HL-60 (cell line): Measurements from ENCODE around the gene IQSEC3.

ENCODE experiments used
- DNase-seq, 2 experiments: peaks; one replicate each; pipeline ENCODE4 v3.0.0-alpha.2; 2010 to 2020; ENCODE audit warnings: low read depth in 1 of 2, low spot score in 1 of 2
- H3K27ac ChIP-seq: fragments of 250-450 bp; sonication (Bioruptor Pico); replicated peaks from 2 replicates; pipeline ENCODE4 v1.5.1; 2020; ENCODE audit warnings: mild to moderate bottlenecking, moderate library complexity
- H3K27me3 ChIP-seq: fragments of 250-450 bp; sonication (Bioruptor Pico); 2 replicates; pipeline ENCODE4 v1.5.1; 2021; ENCODE audit warnings: mild to moderate bottlenecking, moderate library complexity; ENCODE audit not compliant: insufficient read depth, poor library complexity, severe bottlenecking
- H3K4me3 ChIP-seq: replicated peaks from 2 replicates; pipeline ENCODE4 v1.5.1; 2011; ENCODE audit warnings: mild to moderate bottlenecking, control low read depth, low read length; ENCODE audit not compliant: insufficient read depth
- CTCF ChIP-seq: IDR thresholded peaks from one replicate; pipeline ENCODE4 v1.5.1; 2011; ENCODE audit warnings: low read length, control low read depth, inconsistent platforms; ENCODE audit not compliant: insufficient read depth
- GABPA ChIP-seq: IDR thresholded peaks from 2 replicates; pipeline ENCODE4 v1.6.1; 2012; ENCODE audit warnings: low read depth
- POLR2AphosphoS5 ChIP-seq: IDR thresholded peaks from 2 replicates; pipeline ENCODE4 v1.6.1; 2012; ENCODE audit warnings: low read depth
- SPI1 ChIP-seq: IDR thresholded peaks from 2 replicates; pipeline ENCODE4 v1.6.1; 2012; ENCODE audit warnings: low read depth, mild to moderate bottlenecking, borderline replicate concordance
- TF ChIP-seq, protein P1 (sequence below): IDR thresholded peaks from 2 replicates; pipeline ENCODE4 v1.6.1; 2012; ENCODE audit warnings: low read depth; ENCODE audit not compliant: insufficient replicate concordance

Gene IQSEC3

GRCh38 chr12:167959-168600 is 101.5 kb downstream of the IQSEC3 start:
- no peak overlapping the region for H3K4me3 ChIP-seq
- H3K27me3 ChIP-seq, result no peaks in the 10 kb centered on the region
- no peak for DNase-seq
- TF ChIP-seq SPI1 (no peak), POLR2AphosphoS5 (no peak), CTCF (no peak), GABPA (no peak)
- TF ChIP-seq, protein P1, sequence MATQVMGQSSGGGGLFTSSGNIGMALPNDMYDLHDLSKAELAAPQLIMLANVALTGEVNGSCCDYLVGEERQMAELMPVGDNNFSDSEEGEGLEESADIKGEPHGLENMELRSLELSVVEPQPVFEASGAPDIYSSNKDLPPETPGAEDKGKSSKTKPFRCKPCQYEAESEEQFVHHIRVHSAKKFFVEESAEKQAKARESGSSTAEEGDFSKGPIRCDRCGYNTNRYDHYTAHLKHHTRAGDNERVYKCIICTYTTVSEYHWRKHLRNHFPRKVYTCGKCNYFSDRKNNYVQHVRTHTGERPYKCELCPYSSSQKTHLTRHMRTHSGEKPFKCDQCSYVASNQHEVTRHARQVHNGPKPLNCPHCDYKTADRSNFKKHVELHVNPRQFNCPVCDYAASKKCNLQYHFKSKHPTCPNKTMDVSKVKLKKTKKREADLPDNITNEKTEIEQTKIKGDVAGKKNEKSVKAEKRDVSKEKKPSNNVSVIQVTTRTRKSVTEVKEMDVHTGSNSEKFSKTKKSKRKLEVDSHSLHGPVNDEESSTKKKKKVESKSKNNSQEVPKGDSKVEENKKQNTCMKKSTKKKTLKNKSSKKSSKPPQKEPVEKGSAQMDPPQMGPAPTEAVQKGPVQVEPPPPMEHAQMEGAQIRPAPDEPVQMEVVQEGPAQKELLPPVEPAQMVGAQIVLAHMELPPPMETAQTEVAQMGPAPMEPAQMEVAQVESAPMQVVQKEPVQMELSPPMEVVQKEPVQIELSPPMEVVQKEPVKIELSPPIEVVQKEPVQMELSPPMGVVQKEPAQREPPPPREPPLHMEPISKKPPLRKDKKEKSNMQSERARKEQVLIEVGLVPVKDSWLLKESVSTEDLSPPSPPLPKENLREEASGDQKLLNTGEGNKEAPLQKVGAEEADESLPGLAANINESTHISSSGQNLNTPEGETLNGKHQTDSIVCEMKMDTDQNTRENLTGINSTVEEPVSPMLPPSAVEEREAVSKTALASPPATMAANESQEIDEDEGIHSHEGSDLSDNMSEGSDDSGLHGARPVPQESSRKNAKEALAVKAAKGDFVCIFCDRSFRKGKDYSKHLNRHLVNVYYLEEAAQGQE, result no peak
- no peak overlapping the region for H3K27ac ChIP-seq

DNA sequence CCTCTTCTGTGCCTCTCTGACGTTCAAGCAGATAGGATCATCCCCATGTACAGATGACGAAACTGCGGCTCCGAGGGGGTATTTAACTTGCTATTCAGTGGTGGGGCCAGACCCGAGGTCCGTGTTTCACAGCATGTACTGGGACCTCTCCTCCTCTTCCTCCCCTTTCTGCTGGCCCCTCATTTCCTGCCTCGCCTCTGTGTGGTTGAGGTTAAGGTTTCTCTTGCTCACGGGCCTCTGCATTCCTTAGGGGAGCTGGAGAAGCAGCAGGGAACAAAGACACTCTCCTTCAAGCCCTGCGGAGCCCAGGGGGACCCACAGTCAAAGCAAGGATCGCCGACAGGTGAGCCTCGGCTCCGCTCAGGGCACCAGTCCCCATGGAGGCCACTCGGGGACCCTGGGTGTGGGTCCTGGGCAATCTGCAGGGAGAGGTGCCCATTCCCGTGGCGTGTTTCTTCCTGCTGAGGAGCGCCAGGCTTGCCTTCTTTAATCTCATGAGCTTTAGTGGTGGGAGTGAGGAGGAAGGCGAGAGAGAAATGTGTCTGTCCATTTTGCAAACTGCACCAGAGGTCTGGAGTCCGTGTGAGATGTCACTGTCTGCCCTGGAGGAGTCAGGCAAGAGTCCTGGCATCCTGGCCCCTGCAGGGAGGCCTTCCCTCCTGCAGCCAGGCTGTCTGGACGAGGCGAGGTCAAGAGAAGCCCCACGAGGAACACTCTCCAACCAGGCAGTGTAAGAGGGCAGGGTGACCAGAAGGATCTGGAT is 102.4 kb downstream of the IQSEC3 start:
- Histone ChIP-seq H3K4me3 (no peak overlapping the region), H3K27me3 (no peaks in the 10 kb centered on the region), H3K27ac (no peak overlapping the region)
- DNase-seq, result peak in 1 of 2 experiments; percentile 17
- TF ChIP-seq SPI1 (no peak), CTCF (no peak), POLR2AphosphoS5 (no peak), GABPA (no peak)
- TF ChIP-seq, protein P1, result no peak

- TF ChIP-seq, protein P1, result no peak
- TF ChIP-seq SPI1 (no peak), GABPA (no peak), POLR2AphosphoS5 (no peak), CTCF (no peak)
- no peak for DNase-seq
- Histone ChIP-seq H3K27ac (no peak overlapping the region), H3K4me3 (no peak overlapping the region), H3K27me3 (no peaks in the 10 kb centered on the region)
Measured at GRCh38 chr12:169528-170370, 103.2 kb downstream of the IQSEC3 start.
